Measurements from ENCODE around the gene CTNNA3.

CTNNA3 gene

DNA sequence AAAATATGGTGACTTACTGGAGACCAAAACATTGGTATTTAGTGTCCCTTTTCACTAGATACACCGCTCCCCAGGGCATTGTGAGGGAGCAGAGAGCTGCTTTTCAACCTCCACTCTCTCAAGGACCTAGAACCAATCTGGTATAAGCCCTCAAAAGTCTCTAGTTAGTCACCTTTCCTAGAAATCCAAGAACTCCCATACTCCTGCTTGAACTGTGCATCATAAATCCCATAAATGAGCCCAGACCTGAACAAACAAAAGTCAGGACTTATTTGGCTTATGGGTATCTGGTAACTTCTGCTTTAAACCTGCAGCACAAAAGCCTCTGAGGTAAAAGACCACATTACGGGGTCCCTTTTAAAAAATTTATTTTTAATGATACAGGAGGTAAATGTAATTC, 1373.2 kb downstream of the CTNNA3 start:
- no peak for DNase-seq

DNA sequence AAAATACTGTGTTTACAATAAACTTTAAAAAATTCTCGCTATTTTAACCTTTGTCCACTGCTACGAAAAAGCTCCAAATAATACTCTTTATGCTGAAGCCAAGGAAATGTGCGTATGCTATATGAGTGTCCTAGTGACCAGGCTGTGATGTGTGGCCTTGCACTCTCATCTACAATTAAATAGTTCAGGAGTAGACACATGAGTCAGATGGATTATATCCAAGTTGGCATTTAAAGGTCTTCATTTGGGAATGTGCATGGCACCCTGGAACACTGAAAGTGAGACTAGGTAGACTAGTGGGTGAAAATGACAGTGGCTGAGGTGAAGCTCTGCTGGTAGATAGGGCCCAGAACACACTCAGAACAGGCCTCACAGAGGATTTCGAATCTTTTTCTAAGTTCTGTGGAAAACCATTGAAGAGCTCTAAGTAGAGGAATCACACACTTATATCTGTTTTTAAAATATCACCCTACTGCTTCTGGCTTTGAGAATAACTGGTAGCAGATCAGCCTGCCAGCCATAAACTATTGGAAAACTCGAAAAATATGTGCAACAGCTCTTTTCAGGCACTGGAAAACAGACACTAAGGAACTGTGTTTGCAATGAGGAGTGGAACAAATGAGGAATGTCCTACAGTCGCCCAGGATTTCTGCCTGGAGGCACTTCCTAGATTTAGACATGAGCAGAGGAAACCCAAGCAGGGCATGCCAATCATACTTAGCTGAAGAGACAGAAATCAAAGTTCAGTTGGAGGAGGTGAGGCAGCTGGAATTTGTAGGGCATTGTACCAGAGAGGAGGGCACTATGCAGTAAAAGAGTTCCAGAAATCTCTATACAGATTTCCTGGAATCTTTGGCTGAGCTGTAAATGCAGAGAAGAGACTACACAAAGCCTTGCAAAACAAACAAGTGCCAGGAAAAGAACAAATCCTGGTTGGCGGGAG, 1374.0 kb downstream of the CTNNA3 start:
- DNase-seq: peak in 2 of 58 donors; percentile 13 to 20

DNA sequence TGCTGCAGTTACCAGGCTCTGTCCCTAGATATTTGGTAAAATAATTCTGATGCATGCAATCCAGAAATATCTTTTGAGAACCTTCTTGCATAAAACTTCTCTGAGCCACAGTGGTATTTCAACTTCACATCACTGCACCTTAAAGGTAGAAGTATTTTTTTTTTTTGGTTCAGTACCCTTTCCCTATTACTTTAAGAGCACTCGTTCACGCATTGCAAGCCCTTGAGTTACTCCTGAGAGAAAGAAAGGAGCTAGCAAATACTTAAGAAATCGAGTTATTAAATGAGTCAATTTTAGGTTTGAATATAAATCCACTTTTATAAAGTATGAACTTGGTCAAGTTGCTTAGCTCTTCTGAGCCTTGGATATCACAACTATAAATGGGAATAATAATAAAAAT, 1377.2 kb downstream of the CTNNA3 start:
- DNase-seq: no peak

DNA sequence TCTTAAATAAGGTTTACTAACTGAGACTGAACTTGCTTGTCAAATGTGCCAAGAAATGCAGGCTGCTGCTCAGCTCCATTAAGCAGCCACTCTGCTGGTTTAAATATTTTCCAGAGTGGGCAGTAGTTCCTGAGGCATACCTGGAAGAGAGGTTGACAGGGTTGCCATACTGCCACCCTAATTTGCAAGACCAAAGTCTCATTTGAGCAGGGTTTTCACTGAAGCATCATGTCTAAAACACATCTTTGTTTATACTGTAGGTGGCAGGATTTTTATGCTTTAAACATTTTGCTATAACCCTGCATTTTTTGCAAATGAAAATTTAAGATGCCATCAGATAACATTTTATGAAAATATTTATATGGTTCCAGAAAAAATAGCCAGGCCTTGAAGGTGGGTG, 1388.2 kb downstream of the CTNNA3 start:
- DNase-seq: peak in 1 of 58 donors; percentile 1

DNA sequence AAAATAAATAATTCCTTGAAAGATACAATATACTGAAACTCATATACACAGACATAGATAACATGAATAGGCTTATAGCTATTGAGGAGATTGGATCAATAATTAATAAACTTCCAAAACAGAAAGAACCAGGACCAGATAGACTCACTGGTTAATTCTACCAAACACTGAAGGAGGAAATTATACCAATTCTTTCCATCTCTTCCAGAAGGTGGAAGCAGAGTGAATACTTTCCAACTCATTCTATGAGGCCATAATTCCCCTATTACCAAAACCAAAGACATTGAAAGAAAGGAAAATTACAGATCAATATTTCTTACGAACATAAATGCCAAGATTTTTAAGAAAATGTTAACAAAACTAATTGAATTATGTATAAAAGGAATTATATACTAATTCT, 1394.9 kb downstream of the CTNNA3 start:
- DNase-seq: no peak

DNA sequence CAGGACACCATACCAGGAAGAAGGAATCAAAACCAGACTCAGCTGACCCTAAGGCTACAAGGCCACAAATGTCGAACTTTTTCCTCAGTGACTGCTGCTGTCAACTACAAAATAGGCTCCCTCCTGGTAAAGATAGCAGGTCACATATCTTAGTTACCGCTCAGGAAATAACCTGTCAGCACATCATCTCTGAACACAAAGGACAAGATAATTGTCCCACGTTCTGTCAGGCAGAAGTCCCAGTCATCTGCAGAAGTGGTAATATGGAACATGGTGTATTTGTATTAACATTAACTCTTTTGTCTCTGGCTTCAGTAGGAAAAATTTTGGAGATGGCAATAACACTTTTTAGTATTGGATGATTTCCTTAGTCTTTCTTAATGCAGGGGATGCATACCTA, 1400.4 kb downstream of the CTNNA3 start:
- DNase-seq: no peak

DNA sequence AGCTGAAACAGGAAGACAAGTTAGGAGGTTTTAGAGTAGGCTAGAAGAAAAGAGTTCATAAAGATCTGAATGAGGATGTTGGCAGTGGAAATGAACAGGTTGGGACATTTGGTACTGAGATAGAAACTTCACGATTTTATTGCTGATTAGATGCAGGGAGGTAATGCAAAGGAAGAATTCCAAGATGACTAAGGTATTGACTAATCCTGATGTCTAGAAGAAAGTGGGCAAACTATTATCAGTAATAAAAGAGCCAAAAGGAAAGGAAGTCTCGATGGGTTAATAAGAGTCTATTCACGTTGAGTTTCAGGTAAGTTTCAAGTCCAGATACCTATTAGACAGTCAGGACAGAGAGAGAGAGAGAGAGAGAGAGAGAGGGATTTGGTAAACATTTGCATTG, 1401.5 kb downstream of the CTNNA3 start:
- no peak for DNase-seq

DNA sequence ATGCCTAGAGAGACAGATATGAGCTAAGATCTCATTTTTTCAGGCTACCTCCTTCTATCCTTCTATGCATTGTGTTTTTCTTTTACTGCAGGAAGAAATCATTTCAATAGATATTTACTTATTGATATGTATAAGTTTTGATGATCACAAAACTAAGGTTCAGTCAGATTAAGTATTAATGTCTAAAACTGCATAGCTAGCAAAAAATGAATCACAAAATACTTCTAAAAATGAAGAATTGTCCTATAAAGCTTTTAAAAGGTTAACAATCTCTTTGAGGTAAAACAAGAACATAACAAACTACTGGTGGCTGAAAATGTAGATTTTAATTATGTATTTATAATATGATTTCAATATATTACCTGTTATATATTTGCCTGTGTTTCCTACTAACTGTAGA, 1403.1 kb downstream of the CTNNA3 start:
- no peak for DNase-seq

DNA sequence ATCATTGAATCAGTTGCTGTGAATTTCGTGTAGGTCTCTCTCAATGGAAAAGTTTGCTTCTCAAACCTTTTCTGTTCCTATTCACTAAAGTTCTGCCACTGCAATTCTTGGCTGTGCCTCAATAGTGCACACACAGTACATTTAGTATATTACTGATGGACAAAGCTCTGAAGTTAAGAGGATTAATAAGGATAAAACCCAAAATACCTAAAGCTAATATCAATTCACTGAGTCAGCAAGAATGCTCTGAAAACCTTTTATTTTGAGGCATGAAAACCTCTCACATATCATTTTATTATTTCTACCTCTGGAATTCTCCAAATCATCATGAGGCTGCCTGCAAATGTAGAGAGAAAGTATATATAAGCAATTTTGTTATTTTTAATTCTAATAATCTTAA, 1403.5 kb downstream of the CTNNA3 start:
- DNase-seq: no peak

DNA sequence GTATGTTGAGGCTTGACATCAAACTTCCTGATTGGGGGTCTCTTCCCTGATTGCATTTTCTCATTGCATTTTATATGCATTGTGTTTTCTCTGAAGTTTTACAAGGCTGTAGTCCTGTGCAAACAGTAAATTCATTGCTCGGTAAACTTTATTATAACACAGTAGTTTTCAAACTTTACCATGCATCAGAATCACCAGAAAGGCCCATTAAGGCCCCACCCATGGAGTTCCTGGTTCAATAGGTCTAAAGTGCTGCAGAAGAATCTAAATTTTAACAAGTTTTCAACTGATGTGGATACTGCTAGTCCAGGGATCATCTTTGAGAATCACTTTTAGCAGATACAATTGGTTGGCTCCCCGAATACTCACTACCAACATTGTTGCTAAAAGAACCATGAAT, 1404.9 kb downstream of the CTNNA3 start:
- no peak for DNase-seq

DNA sequence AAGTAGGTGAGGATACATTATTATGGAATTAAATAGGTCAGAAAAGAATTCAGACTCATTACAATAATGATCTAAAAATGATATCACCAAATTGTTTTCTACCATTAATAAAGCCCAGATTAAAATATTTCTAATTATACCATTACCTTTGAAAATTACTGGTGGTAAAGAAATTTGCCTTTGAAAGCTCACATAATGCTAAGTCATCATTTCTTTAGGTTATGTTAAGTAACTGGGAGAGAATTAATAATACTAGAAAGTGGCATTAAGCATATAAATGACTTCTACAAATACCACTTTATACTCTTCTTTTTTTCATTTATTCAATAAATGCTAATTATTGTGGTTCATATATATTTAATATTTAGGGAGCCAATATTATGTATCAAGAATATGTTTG, 1411.4 kb downstream of the CTNNA3 start:
- no peak for DNase-seq

DNA sequence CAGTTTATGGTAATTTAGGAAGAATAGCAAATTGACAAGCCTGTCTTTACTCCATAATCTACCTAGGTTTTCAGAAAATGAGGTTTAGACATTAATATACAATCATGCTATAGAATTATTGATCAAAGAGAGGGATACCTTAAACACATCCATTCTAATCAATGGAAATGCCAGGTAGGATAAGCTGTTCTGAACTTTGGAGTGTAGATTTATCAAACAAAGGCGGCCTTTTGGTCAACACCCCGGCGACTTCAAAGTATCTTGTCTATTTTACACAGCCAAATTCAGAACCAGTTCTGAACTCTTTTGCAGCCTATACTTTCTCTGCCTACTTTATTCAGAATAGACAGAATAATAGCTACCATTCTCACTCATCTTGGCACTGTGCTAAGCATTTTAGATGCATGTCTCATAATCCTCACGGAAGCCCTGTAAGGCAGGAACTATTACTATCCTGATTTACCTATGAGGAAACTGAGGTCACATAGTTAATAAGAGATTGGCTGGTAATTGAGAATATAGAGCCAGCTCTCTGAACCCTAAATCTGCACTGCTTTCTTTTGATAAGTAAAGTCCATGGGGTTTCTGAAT, 1412.0 kb downstream of the CTNNA3 start:
- DNase-seq: no peak

DNA sequence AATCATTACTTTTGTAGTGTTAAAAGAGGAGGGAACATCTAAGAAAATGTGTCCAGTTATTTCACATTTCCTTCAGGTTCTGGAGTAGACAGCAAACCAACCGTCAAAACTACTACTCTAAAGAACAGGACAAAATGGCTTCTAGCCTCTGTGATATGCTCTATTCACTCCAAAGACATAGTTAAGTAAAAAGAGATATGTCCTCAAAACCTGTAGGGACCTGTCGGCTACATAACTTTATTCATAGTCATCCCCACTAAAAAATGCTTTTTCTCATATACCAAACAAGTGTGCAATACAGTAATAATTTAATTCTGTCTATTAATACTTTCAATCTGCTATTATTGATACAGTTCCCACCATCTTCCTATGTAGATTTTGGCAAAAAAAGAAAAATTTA, 1412.9 kb downstream of the CTNNA3 start:
- no peak for DNase-seq

DNA sequence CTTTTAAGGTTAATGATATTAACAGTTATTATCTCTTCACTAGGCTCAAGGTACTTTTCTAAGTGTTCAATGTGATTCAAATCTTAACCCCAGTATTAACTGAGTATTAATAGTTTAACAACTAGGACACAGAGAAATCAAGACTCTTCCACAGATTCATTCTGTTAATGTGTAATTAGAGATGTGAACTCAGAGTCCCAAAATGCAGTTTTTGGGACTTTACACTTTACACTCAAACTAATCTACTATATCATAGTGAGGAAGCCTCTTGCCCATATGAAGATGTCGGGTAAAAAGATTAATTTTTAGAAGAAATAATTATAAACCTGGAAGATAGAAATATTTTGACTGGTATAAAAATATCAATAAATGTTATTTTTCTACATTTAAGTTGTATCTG, 1414.7 kb downstream of the CTNNA3 start:
- no peak for DNase-seq

DNA sequence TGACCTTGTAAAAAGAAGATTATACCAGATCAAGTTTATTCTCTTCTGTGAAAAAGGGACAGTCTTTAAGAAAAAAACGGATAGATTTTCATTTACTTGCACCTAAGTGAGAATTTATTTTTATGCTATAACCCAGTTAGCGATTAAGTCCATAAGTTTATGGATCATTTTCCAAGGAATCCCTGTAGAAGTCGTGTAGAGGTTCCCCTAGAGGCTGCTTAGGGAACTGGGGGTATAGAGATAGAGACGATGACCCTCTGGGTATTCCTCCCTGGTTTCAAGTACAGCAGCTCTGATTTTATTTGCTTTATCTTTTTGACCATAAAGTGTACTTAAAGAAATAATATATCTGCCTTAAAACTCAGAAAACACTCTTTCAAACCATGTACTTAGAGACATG, 1418.5 kb downstream of the CTNNA3 start:
- DNase-seq: no peak

DNA sequence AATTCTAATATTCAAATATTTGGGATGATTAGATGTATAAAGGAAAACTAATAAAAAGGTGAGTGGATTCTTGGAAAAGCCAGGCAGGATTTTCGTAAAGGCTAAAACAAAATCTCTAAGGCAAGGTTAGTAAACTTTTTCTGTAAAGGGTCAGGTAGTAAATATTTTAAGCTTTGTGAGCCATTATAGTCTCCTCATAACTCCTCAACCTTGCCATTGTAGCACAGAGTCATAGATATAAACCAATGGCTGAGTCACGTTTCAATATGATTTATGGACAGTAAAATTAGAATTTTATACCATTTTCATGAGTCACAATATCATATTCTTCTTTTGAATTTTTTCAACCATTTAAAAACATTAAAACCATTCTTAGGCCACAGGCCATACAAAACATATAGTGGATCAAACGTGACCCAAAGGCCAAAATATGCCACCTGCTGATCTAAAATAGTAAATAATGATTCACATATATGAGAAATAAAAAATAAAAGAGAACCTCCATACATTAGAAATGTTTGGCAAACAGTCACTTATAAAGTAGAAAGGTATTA, 1422.0 kb downstream of the CTNNA3 start:
- DNase-seq: no peak

DNA sequence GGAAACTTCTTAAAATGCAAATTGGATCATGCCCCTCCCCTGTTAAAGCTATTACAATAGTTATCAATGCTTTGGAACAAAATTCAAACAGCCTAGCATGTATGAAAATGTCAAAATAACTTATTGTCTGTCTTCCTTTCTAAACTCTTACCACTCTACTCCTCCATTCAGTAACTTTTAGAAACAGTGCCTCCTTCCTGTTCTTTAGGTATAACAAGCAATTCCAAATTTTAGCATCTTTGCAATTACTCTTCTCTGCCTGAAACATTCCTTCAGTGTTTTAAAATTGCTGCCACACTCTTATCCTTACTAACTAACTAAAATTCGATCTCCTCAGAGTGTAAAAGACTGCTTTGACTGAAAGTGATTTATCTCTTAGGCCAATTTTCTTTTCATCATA, 1430.6 kb downstream of the CTNNA3 start:
- DNase-seq: no peak

DNA sequence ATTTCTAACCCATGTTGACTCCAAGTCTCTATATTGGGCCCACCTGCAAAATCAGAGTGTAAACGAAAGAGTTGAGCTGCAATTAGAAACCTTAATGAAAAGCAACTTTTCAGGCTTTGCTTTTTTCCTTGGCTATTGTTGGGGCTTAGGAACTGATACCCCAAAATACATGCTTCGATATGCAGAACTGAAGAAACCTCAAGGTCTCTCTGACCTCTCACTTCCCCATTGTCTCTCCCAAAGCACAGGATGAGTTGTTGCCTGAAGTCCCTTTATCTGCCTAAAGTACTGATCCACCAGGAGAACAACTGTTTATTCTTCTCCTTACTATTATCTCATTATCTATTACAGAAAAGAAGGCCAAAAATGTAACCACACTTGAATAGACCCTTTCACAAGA, 1436.2 kb downstream of the CTNNA3 start:
- no peak for DNase-seq

DNA sequence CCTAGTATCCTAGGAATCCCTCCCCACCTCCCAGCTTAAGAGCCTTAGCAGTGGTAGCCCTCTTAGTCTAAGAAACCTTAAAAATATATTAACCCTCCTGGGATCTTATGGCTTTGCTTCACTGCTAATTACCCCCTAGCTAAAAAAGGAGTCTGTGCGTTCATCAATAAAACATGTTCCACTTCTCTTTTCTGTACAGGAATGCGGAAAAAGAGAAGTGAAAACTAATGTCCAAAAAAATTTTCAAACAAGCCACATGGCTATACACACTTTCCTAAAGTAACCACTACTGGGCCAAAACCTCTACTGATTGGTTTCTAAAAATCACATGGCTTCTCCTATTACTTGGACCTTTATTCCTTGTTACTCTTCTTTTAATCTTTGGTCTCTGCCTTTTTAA, 1437.3 kb downstream of the CTNNA3 start:
- DNase-seq: no peak

DNA sequence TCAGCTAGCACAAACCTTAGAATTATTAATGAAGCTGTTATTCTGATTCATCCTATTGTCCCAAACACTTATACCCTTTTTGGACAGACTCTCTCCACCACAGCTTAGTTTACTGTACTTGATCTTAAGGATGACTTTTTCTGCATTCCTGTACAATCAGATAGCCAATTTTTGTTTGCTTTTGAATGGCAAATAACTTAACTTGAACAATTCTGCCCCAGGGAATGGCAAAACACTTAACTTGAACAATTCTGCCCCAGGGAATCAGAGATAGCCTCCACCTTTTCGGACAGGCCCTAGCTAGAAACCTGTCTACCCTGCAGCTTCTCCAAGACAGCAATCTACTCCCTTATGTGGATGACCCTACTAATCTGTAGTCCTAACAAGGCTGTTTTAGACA, 1438.2 kb downstream of the CTNNA3 start:
- DNase-seq: no peak

DNA sequence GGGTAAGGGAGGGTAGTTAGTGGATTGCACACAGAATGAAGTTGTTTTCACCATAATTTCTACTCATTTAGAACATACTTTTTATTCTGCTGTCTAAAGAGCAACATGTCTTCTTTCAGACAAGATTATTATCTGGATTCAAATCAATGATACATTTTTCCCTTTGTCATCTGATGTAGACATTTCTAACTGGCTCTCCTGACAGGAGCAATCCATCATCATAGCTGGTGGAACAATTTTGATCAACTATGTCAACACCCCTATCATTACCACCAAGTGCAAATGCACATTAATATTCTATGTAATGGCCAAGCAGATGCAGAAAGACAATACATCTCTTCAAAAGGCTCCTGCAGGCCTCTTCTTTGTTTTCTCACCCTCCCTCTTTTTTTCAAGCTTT, 1443.0 kb downstream of the CTNNA3 start:
- DNase-seq: no peak

DNA sequence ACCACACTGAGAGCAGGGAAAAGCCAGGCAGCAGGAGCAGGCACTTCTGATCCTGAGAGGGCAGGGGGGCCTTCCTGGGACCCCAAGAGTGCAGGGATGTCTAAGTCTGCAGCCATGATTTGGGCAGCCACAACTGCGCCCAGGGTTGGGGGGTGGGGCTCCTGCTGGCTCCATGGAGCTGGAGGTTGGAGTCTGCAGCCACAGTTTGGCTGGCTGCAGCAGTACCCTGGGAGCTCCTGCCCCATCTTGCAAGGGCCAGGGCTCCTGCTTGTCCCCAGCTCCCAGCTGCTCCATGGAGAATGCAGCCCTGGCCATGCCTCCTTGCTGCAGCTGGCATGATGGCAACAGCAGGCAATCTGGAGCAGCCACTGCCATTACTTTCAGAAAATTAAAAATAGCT, 1449.8 kb downstream of the CTNNA3 start:
- no peak for DNase-seq

DNA sequence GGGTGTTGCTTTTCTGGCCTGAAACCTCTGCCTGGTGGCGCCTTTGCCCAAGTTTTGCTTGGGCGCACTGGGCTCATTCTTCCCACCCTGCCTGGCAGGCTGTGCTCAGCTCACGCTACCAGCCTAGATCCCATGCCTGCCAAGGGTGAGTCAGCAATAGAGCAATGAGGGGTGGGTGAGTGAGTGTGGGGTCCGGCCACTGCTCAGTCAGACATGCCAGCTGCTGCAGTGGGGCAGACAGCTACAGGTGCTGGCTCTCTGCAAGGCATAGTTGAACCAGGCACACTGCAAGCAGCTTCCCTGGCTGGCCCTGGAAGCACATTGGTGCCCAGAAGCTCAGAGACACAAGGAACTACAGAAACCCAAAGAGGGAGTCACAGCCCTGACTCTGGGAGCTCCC, 1451.0 kb downstream of the CTNNA3 start:
- DNase-seq: no peak
